GM23338 (cell line): ENCODE data around the gene EYA2. TPM values are rescaled to one million over a fixed set of nuclear protein-coding genes. Genes with fewer than 3 reads are reported as not detected.
A peak's percentile ranks its signal among the peaks of the same experiment; 100 is the strongest.

Source experiments
- ATAC-seq: fragments of 200-7000 bp; cut with Tn5 transposase; 3 replicates; pipeline ENCODE4 v1.9.1; 2020
- DNase-seq: peaks from one replicate; pipeline ENCODE4 v3.0.0-alpha.2; 2015; ENCODE audit warnings: low spot score
- H2AFZ ChIP-seq: fragments of 200-600 bp; sonication (generic); 2 replicates; pipeline ENCODE4 v1.8.0; 2016; ENCODE audit warnings: antibody characterized with exemption, mild to moderate bottlenecking, moderate library complexity
- H3F3A ChIP-seq: fragments of 200-600 bp; sonication (generic); replicated peaks from 2 replicates; pipeline ENCODE4 v1.8.0; 2017; ENCODE audit warnings: antibody characterized with exemption, mixed run types, low read depth
- H3K27ac ChIP-seq: fragments of 200-600 bp; sonication (generic); 2 replicates; pipeline ENCODE4 v1.6.1; 2016; ENCODE audit warnings: low read depth
- H3K27me3 ChIP-seq: fragments of 200-600 bp; sonication (generic); 2 replicates; pipeline ENCODE4 v1.8.0; 2016; ENCODE audit warnings: mild to moderate bottlenecking, mixed run types, moderate library complexity; ENCODE audit not compliant: insufficient read depth
- H3K36me3 ChIP-seq: fragments of 200-600 bp; sonication (generic); 2 replicates; pipeline ENCODE4 v1.8.0; 2016; ENCODE audit warnings: mild to moderate bottlenecking; ENCODE audit not compliant: insufficient read depth
- H3K4me1 ChIP-seq: fragments of 200-600 bp; sonication (generic); 2 replicates; pipeline ENCODE4 v1.8.0; 2016; ENCODE audit warnings: mild to moderate bottlenecking, moderate library complexity; ENCODE audit not compliant: insufficient read depth
- H3K4me2 ChIP-seq: fragments of 200-600 bp; sonication (generic); 2 replicates; pipeline ENCODE4 v1.7.1; 2017; ENCODE audit warnings: mixed run types
- H3K4me3 ChIP-seq: fragments of 200-600 bp; sonication (generic); 2 replicates; pipeline ENCODE4 v1.6.1; 2016; ENCODE audit warnings: mixed run types
- H3K79me2 ChIP-seq: fragments of 200-600 bp; sonication (generic); replicated peaks from 2 replicates; pipeline ENCODE4 v1.8.0; 2017; ENCODE audit warnings: mild to moderate bottlenecking; ENCODE audit not compliant: insufficient read depth
- H3K9me2 ChIP-seq: fragments of 200-600 bp; sonication (generic); 2 replicates; pipeline ENCODE4 v1.8.0; 2017; ENCODE audit not compliant: insufficient read depth
- H4K20me1 ChIP-seq: fragments of 200-600 bp; sonication (generic); replicated peaks from 2 replicates; pipeline ENCODE4 v1.8.0; 2017; ENCODE audit warnings: mild to moderate bottlenecking; ENCODE audit not compliant: insufficient read depth
- H3K27ac Mint-ChIP-seq: 2 replicates; pipeline ENCODE4 v1.8.0; 2020; ENCODE audit warnings: inconsistent platforms, mild to moderate bottlenecking, moderate library complexity, mixed read lengths
- H3K27me3 Mint-ChIP-seq: 3 replicates; pipeline ENCODE4 v1.8.0; 2022; ENCODE audit warnings: low read depth, mild to moderate bottlenecking, moderate library complexity, mixed read lengths, inconsistent platforms; ENCODE audit not compliant: insufficient read depth, poor library complexity
- H3K36me3 Mint-ChIP-seq: 3 replicates; pipeline ENCODE4 v1.8.0; 2021; ENCODE audit warnings: low read depth, mild to moderate bottlenecking, inconsistent platforms, moderate library complexity, mixed read lengths
- H3K4me1 Mint-ChIP-seq: 3 replicates; pipeline ENCODE4 v1.8.0; 2020; ENCODE audit warnings: mild to moderate bottlenecking, inconsistent platforms, mixed read lengths
- H3K4me3 Mint-ChIP-seq: 3 replicates; pipeline ENCODE4 v1.8.0; 2021; ENCODE audit warnings: moderate library complexity, mild to moderate bottlenecking, inconsistent platforms, mixed read lengths
- H3K9me3 Mint-ChIP-seq: 3 replicates; pipeline ENCODE4 v1.8.0; 2020; ENCODE audit warnings: moderate library complexity, mild to moderate bottlenecking, inconsistent platforms, mixed read lengths
- CREB1 ChIP-seq: fragments of 250-450 bp; sonication (Bioruptor Pico); IDR thresholded peaks from 2 replicates; pipeline ENCODE4 v1.5.0; 2020; ENCODE audit warnings: low read depth, mild to moderate bottlenecking, moderate library complexity
- EZH2 ChIP-seq: fragments of 200-600 bp; sonication (generic); IDR thresholded peaks from one replicate; pipeline ENCODE4 v1.8.0; 2017; ENCODE audit warnings: antibody characterized with exemption, mild to moderate bottlenecking, low read depth; ENCODE audit not compliant: unreplicated experiment
- EZH2phosphoT487 ChIP-seq: fragments of 200-600 bp; sonication (generic); IDR thresholded peaks from one replicate; pipeline ENCODE4 v1.8.1; 2018; ENCODE audit warnings: antibody characterized with exemption; ENCODE audit not compliant: unreplicated experiment
- STAT1 ChIP-seq: IDR thresholded peaks from one replicate; pipeline ENCODE4 v1.6.1; 2016; ENCODE audit warnings: antibody characterized with exemption; ENCODE audit not compliant: unreplicated experiment
- polyA plus RNA-seq: library from polyadenylated mRNA; unstranded; fragments of >200 nt; fragmentation: Nextera tagmentation; extraction: Ambion mirVana; gene quantifications from 2 replicates; pipeline ENCODE4 v1.2.1, GENCODE V29; 2016
- total RNA-seq: library from RNA; depleted of rRNA; stranded (reverse); fragments of >200 nt; shearing (Covaris generic); gene quantifications from 2 replicates; pipeline ENCODE4 v1.2.3, GENCODE V29; 2014
- TF ChIP-seq, protein P1 (sequence below): fragments of 250-450 bp; sonication (Bioruptor Pico); IDR thresholded peaks from 2 replicates; pipeline ENCODE4 v1.5.0; 2020; ENCODE audit warnings: mild to moderate bottlenecking, moderate library complexity
- TF ChIP-seq, protein P2 (sequence below): IDR thresholded peaks from 2 replicates; pipeline ENCODE4 v1.6.1; 2016; ENCODE audit warnings: antibody characterized with exemption
- TF ChIP-seq, protein P3 (sequence below), 2 experiments: fragments of 200-600 bp in 1 of 2; sonication (generic) in 1 of 2; conservative IDR thresholded peaks; 2 replicates each; pipeline versions ENCODE4 v1.5.1 to v1.6.1; 2016 to 2017; ENCODE audit warnings: antibody characterized with exemption in 2 of 2, low read depth in 2 of 2, mild to moderate bottlenecking in 2 of 2, moderate library complexity in 1 of 2

The EYA2 gene
- total and polyA plus RNA-seq, 2 experiments from 2014 or later: 0.50 to 0.56 TPM

DNA sequence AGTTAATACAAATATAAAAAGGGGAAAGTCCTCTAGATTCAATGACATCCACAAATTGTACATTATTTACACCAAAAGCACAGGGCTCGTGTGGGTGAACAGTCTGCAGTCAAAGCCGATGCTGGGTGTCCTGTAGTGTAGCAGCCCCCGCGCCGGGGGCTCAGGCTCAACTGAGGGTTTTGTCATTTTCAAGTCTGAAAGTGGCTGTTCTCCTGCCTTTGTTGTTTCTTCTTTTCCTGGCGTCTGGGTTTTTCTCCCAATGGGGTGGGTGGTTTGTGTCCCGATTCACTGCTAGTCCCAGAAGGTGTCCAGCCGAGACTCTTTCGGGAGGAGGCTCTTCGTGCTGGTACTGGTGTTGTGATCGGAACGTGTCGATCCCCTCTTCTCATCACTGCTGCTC, 315.8 kb downstream of the EYA2 start (continued):
- TF ChIP-seq, protein P1, sequence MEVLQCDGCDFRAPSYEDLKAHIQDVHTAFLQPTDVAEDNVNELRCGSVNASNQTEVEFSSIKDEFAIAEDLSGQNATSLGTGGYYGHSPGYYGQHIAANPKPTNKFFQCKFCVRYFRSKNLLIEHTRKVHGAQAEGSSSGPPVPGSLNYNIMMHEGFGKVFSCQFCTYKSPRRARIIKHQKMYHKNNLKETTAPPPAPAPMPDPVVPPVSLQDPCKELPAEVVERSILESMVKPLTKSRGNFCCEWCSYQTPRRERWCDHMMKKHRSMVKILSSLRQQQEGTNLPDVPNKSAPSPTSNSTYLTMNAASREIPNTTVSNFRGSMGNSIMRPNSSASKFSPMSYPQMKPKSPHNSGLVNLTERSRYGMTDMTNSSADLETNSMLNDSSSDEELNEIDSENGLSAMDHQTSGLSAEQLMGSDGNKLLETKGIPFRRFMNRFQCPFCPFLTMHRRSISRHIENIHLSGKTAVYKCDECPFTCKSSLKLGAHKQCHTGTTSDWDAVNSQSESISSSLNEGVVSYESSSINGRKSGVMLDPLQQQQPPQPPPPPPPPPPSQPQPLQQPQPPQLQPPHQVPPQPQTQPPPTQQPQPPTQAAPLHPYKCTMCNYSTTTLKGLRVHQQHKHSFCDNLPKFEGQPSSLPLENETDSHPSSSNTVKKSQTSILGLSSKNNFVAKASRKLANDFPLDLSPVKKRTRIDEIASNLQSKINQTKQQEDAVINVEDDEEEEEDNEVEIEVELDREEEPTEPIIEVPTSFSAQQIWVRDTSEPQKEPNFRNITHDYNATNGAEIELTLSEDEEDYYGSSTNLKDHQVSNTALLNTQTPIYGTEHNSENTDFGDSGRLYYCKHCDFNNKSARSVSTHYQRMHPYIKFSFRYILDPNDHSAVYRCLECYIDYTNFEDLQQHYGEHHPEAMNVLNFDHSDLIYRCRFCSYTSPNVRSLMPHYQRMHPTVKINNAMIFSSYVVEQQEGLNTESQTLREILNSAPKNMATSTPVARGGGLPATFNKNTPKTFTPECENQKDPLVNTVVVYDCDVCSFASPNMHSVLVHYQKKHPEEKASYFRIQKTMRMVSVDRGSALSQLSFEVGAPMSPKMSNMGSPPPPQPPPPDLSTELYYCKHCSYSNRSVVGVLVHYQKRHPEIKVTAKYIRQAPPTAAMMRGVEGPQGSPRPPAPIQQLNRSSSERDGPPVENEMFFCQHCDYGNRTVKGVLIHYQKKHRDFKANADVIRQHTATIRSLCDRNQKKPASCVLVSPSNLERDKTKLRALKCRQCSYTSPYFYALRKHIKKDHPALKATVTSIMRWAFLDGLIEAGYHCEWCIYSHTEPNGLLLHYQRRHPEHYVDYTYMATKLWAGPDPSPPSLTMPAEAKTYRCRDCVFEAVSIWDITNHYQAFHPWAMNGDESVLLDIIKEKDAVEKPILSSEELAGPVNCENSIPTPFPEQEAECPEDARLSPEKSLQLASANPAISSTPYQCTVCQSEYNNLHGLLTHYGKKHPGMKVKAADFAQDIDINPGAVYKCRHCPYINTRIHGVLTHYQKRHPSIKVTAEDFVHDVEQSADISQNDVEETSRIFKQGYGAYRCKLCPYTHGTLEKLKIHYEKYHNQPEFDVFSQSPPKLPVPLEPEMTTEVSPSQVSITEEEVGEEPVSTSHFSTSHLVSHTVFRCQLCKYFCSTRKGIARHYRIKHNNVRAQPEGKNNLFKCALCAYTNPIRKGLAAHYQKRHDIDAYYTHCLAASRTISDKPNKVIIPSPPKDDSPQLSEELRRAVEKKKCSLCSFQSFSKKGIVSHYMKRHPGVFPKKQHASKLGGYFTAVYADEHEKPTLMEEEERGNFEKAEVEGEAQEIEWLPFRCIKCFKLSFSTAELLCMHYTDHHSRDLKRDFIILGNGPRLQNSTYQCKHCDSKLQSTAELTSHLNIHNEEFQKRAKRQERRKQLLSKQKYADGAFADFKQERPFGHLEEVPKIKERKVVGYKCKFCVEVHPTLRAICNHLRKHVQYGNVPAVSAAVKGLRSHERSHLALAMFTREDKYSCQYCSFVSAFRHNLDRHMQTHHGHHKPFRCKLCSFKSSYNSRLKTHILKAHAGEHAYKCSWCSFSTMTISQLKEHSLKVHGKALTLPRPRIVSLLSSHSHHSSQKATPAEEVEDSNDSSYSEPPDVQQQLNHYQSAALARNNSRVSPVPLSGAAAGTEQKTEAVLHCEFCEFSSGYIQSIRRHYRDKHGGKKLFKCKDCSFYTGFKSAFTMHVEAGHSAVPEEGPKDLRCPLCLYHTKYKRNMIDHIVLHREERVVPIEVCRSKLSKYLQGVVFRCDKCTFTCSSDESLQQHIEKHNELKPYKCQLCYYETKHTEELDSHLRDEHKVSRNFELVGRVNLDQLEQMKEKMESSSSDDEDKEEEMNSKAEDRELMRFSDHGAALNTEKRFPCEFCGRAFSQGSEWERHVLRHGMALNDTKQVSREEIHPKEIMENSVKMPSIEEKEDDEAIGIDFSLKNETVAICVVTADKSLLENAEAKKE (CRISPR knock-in tag): no peak
- TF ChIP-seq, protein P2, sequence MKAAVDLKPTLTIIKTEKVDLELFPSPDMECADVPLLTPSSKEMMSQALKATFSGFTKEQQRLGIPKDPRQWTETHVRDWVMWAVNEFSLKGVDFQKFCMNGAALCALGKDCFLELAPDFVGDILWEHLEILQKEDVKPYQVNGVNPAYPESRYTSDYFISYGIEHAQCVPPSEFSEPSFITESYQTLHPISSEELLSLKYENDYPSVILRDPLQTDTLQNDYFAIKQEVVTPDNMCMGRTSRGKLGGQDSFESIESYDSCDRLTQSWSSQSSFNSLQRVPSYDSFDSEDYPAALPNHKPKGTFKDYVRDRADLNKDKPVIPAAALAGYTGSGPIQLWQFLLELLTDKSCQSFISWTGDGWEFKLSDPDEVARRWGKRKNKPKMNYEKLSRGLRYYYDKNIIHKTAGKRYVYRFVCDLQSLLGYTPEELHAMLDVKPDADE: no peak
- TF ChIP-seq, protein P3, sequence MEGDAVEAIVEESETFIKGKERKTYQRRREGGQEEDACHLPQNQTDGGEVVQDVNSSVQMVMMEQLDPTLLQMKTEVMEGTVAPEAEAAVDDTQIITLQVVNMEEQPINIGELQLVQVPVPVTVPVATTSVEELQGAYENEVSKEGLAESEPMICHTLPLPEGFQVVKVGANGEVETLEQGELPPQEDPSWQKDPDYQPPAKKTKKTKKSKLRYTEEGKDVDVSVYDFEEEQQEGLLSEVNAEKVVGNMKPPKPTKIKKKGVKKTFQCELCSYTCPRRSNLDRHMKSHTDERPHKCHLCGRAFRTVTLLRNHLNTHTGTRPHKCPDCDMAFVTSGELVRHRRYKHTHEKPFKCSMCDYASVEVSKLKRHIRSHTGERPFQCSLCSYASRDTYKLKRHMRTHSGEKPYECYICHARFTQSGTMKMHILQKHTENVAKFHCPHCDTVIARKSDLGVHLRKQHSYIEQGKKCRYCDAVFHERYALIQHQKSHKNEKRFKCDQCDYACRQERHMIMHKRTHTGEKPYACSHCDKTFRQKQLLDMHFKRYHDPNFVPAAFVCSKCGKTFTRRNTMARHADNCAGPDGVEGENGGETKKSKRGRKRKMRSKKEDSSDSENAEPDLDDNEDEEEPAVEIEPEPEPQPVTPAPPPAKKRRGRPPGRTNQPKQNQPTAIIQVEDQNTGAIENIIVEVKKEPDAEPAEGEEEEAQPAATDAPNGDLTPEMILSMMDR (conservative IDR thresholded peaks at IDR 0.05; ENCODE audit: low read depth in 2 of 2): no peak

DNA sequence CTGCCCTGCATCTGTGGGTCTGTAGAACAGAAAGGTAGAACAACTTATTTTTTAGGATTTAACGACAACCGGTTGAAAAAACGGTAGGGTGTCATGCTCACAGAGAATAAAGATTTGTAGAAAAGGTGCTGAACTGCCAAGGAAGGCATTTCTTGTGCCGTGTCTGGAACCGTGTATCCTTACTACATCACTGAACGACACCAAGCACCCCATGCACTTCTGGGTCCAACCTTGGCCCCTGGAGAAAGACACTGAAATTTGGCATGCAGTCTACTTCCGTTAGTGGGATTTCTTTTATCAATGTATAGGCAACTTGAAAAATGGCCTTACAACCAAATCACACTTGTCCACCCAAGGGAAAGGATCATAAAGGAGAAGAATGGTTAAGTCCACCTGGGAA, 316.4 kb downstream of the EYA2 start:
- no peaks in the 10 kb centered on the region for H3K27me3 ChIP-seq
- ATAC-seq (no peak), DNase-seq (no peak)
- H2AFZ ChIP-seq: no peak overlapping the region
- no peaks in the 10 kb centered on the region for H3K9me2 ChIP-seq
- Mint-ChIP-seq H3K36me3 (peaks cover 39% of the 10 kb centered on the region), H3K4me3 (no peak overlapping the region), H3K27ac (no peak overlapping the region), H3K27me3 (no peaks in the 10 kb centered on the region), H3K4me1 (peaks cover 18% of the 10 kb centered on the region), H3K9me3 (no peaks in the 10 kb centered on the region; the same call in 2 of the 3 replicates)
- peaks cover 15% of the 10 kb centered on the region; the same call in 1 of the 2 replicates for H3F3A ChIP-seq
- H3K27ac ChIP-seq: peak overlapping the region; percentile 52; the same call in 1 of the 2 replicates
- H3K4me2 ChIP-seq: no peak overlapping the region
- H4K20me1 ChIP-seq: no peaks in the 10 kb centered on the region; the same call in none of the 2 replicates
- H3K4me1 ChIP-seq: peaks cover 16% of the 10 kb centered on the region
- peaks cover 52% of the 10 kb centered on the region for H3K36me3 ChIP-seq
- H3K4me3 ChIP-seq: no peak overlapping the region
- H3K79me2 ChIP-seq: peaks cover 30% of the 10 kb centered on the region
- TF ChIP-seq CREB1 (CRISPR knock-in tag): no peak
- no peak for TF ChIP-seq EZH2phosphoT487
- TF ChIP-seq STAT1: no peak
- TF ChIP-seq EZH2: no peak
